ENCODE measurements around the gene SLC6A12.

GRCh38 chr12:198705-199104, 15.3 kb downstream of the SLC6A12 start:
- TF ChIP-seq CTCF (IDR thresholded peaks at IDR 0.05): no peak
- no peak for TF ChIP-seq POLR2A (IDR thresholded peaks at IDR 0.05)

All from body of pancreas (tissue), 4 donors.